GM12878 (cell line): ENCODE data around the gene SLC45A3.

Experiments used
- EZH2 ChIP-seq: IDR thresholded peaks from 2 replicates; pipeline ENCODE4 v1.6.1; 2012; ENCODE audit warnings: low read depth, mild to moderate bottlenecking, control low read depth, inconsistent platforms, low read length, borderline replicate concordance; ENCODE audit not compliant: control insufficient read depth
- GABPA ChIP-seq: IDR thresholded peaks from 2 replicates; pipeline ENCODE4 v1.6.1; 2014; ENCODE audit warnings: antibody characterized with exemption, low read depth, mild to moderate bottlenecking, inconsistent platforms
- HDAC2 ChIP-seq: fragments of 200-600 bp; sonication (generic); IDR thresholded peaks from 2 replicates; pipeline ENCODE4 v1.6.1; 2017
- JUND ChIP-seq: IDR thresholded peaks from 2 replicates; pipeline ENCODE4 v1.6.1; 2012; ENCODE audit warnings: low read depth, mild to moderate bottlenecking, low read length, improper control_type of control experiment, moderate library complexity
- NFYA ChIP-seq: IDR thresholded peaks from 2 replicates; pipeline ENCODE4 v1.6.1; 2011; ENCODE audit warnings: low read depth, mild to moderate bottlenecking, low read length, improper control_type of control experiment, borderline replicate concordance
- NR2C2 ChIP-seq: IDR thresholded peaks from 2 replicates; pipeline ENCODE4 v1.6.1; 2011; ENCODE audit warnings: borderline replicate concordance, low read depth; ENCODE audit not compliant: control insufficient read depth, insufficient read length
- NRF1 ChIP-seq: conservative IDR thresholded peaks from 2 replicates; pipeline ENCODE4 v1.6.1; 2011; ENCODE audit warnings: mild to moderate bottlenecking, low read depth, low read length, improper control_type of control experiment
- POLR2A ChIP-seq: IDR thresholded peaks from 2 replicates; pipeline ENCODE4 v1.6.1; 2011; ENCODE audit warnings: low read depth, mild to moderate bottlenecking, low read length
- STAT1 ChIP-seq: fragments of 450-650 bp; conservative IDR thresholded peaks from 2 replicates; pipeline ENCODE4 v1.6.1; 2014; ENCODE audit warnings: antibody characterized with exemption, mild to moderate bottlenecking
- SUZ12 ChIP-seq: fragments of 200-600 bp; sonication (generic); IDR thresholded peaks from one replicate; pipeline ENCODE4 v1.6.1; 2018; ENCODE audit warnings: antibody characterized with exemption, mild to moderate bottlenecking; ENCODE audit not compliant: unreplicated experiment
- USF2 ChIP-seq: IDR thresholded peaks from 2 replicates; pipeline ENCODE4 v1.6.1; 2011; ENCODE audit warnings: low read depth, low read length, improper control_type of control experiment, borderline replicate concordance
- TF ChIP-seq, protein P1 (sequence below), 3 experiments: IDR thresholded peaks in 2 of 3; conservative IDR thresholded peaks in 1 of 3; 2 replicates each; pipeline ENCODE4 v1.5.1; 2011; ENCODE audit warnings: low read depth in 3 of 3, low read length in 3 of 3, mild to moderate bottlenecking in 3 of 3, control low read depth in 2 of 3, moderate library complexity in 2 of 3, inconsistent platforms in 1 of 3, mixed read lengths in 1 of 3; ENCODE audit not compliant: control insufficient read depth in 2 of 3, insufficient read depth in 1 of 3; ENCODE audit errors: extremely low read depth in 1 of 3

- TF ChIP-seq, protein P1, sequence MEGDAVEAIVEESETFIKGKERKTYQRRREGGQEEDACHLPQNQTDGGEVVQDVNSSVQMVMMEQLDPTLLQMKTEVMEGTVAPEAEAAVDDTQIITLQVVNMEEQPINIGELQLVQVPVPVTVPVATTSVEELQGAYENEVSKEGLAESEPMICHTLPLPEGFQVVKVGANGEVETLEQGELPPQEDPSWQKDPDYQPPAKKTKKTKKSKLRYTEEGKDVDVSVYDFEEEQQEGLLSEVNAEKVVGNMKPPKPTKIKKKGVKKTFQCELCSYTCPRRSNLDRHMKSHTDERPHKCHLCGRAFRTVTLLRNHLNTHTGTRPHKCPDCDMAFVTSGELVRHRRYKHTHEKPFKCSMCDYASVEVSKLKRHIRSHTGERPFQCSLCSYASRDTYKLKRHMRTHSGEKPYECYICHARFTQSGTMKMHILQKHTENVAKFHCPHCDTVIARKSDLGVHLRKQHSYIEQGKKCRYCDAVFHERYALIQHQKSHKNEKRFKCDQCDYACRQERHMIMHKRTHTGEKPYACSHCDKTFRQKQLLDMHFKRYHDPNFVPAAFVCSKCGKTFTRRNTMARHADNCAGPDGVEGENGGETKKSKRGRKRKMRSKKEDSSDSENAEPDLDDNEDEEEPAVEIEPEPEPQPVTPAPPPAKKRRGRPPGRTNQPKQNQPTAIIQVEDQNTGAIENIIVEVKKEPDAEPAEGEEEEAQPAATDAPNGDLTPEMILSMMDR (IDR thresholded peaks at IDR 0.05 in 2 of 3, conservative IDR thresholded peaks at IDR 0.05 in 1 of 3; ENCODE audit: control insufficient read depth in 2 of 3, extremely low read depth in 1 of 3, insufficient read depth in 1 of 3, low read depth in 3 of 3, low read length in 3 of 3): no peak
- TF ChIP-seq POLR2A (no peak), GABPA (no peak), NR2C2 (no peak), NFYA (no peak), HDAC2 (no peak), EZH2 (no peak), JUND (no peak), USF2 (no peak), NRF1 (no peak), SUZ12 (no peak), STAT1 (no peak)
Measured at GRCh38 chr1:205650241-205650640, 30.1 kb downstream of the SLC45A3 start.
